Upper lobe of right lung (tissue), 1 donor: ENCODE results near the gene LINS1. TPM values are rescaled to one million over a fixed set of nuclear protein-coding genes. Genes with fewer than 3 reads are reported as not detected.

Experiments used
- ATAC-seq: fragments of 200-7000 bp; cut with Tn5 transposase; one replicate; pipeline ENCODE4 v1.9.1; 2020; ENCODE audit warnings: mild to moderate bottlenecking, moderate library complexity
- DNase-seq: peaks from one replicate; pipeline ENCODE4 v3.0.0-alpha.2; 2020
- H3K27ac ChIP-seq: fragments of 200-600 bp; one replicate; pipeline ENCODE4 v1.8.0; 2022
- H3K27me3 ChIP-seq: fragments of 200-600 bp; one replicate; pipeline ENCODE4 v1.8.0; 2022; ENCODE audit warnings: mild to moderate bottlenecking
- H3K36me3 ChIP-seq: fragments of 200-600 bp; one replicate; pipeline ENCODE4 v1.8.0; 2022
- H3K4me1 ChIP-seq: fragments of 200-600 bp; one replicate; pipeline ENCODE4 v1.8.0; 2022
- H3K4me3 ChIP-seq: fragments of 200-600 bp; one replicate; pipeline ENCODE4 v1.8.0; 2022; ENCODE audit warnings: mild to moderate bottlenecking
- H3K9me3 ChIP-seq: fragments of 200-600 bp; one replicate; pipeline ENCODE4 v1.8.0; 2022
- intact Hi-C: fragments of 100-400 bp; cut with DNase I; formaldehyde crosslinking; loops from one replicate; pipeline ENCODE4 v1.11.0; 2022
- total RNA-seq: library from RNA; stranded (reverse); fragmentation: NEBNext Ultra II Directional; extraction: Animal tissue kit (Norgen Biotek cat#: 25700); gene quantifications from one replicate; pipeline ENCODE4 v1.2.1, GENCODE V29; 2021
- TF ChIP-seq, protein P1 (sequence below): fragments of 200-600 bp; IDR thresholded peaks from one replicate; pipeline ENCODE4 v1.8.0; 2022; ENCODE audit warnings: antibody characterized with exemption
- donor health status: DM: no; HTN: yes; CAD: no; lungs with severe emphysema.

The LINS1 gene
- total RNA-seq, 1 donor from 2014 or later, result 18.6 TPM

- ATAC-seq (peak; percentile 3), DNase-seq (no peak)
- H3K4me3 ChIP-seq, result peak overlapping the region; percentile 88
- H3K27me3 ChIP-seq, result no peaks in the 10 kb centered on the region
- TF ChIP-seq, protein P1, sequence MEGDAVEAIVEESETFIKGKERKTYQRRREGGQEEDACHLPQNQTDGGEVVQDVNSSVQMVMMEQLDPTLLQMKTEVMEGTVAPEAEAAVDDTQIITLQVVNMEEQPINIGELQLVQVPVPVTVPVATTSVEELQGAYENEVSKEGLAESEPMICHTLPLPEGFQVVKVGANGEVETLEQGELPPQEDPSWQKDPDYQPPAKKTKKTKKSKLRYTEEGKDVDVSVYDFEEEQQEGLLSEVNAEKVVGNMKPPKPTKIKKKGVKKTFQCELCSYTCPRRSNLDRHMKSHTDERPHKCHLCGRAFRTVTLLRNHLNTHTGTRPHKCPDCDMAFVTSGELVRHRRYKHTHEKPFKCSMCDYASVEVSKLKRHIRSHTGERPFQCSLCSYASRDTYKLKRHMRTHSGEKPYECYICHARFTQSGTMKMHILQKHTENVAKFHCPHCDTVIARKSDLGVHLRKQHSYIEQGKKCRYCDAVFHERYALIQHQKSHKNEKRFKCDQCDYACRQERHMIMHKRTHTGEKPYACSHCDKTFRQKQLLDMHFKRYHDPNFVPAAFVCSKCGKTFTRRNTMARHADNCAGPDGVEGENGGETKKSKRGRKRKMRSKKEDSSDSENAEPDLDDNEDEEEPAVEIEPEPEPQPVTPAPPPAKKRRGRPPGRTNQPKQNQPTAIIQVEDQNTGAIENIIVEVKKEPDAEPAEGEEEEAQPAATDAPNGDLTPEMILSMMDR, result no peak
- intact Hi-C loops, result no loop called here
- peak overlapping the region; percentile 88 for H3K27ac ChIP-seq
- H3K36me3 ChIP-seq, result peaks cover 14% of the 10 kb centered on the region
- peaks cover 30% of the 10 kb centered on the region for H3K4me1 ChIP-seq
- no peaks in the 10 kb centered on the region for H3K9me3 ChIP-seq
These were observed 344 bp downstream of the LINS1 start for GRCh38 chr15:100601617-100602063.

DNA sequence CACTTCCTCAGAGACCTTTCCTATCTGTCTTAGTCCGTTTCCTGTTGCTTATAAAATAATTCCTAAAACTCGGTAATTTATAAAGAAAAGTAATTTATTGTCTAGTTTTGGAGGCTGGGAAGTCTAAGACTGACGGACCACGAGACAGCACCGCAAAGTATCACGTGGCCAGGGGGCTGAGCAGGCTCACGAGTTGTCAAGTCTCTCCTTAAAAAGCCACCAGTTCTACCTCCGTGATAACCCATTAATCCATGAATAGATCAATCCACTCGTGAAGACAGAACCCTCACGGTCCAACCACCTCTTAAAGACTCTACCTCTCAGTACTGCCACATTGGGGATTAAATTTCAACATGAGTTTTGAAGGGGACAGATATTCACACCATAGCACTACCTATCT lies 821 bp downstream of the LINS1 start:
- DNase-seq (peak; percentile 66), ATAC-seq (no peak)
- TF ChIP-seq, protein P1, result no peak
- intact Hi-C loops, result no loop called here
- H3K4me3 ChIP-seq, result peak overlapping the region; percentile 88
- no peaks in the 10 kb centered on the region for H3K27me3 ChIP-seq
- peak overlapping the region; percentile 88 for H3K27ac ChIP-seq
- peaks cover 14% of the 10 kb centered on the region for H3K36me3 ChIP-seq
- H3K4me1 ChIP-seq, result peaks cover 32% of the 10 kb centered on the region
- no peaks in the 10 kb centered on the region for H3K9me3 ChIP-seq

- ATAC-seq (no peak), DNase-seq (no peak)
- Histone ChIP-seq H3K4me3 (no peak overlapping the region), H3K36me3 (no peaks in the 10 kb centered on the region), H3K27me3 (no peaks in the 10 kb centered on the region), H3K9me3 (no peaks in the 10 kb centered on the region), H3K27ac (no peak overlapping the region), H3K4me1 (peaks cover 18% of the 10 kb centered on the region)
- intact Hi-C loops, result no loop called here
- TF ChIP-seq, protein P1, result no peak
These were observed 3.3 kb downstream of the LINS1 start for GRCh38 chr15:100598655-100599054.

- no peaks in the 10 kb centered on the region for H3K27me3 ChIP-seq
- no peaks in the 10 kb centered on the region for H3K36me3 ChIP-seq
- H3K27ac ChIP-seq, result no peak overlapping the region
- TF ChIP-seq, protein P1, result no peak
- H3K4me3 ChIP-seq, result no peak overlapping the region
- no peak for ATAC-seq
- peaks cover 17% of the 10 kb centered on the region for H3K4me1 ChIP-seq
- no peaks in the 10 kb centered on the region for H3K9me3 ChIP-seq
- intact Hi-C loops, result no loop called here
- DNase-seq, result no peak
These were observed 4.1 kb downstream of the LINS1 start for GRCh38 chr15:100597862-100598261.

GRCh38 chr15:100596792-100597191 lies 5.2 kb downstream of the LINS1 start:
- peak; percentile 70 for ATAC-seq
- H3K4me3 ChIP-seq, result no peak overlapping the region
- no peaks in the 10 kb centered on the region for H3K9me3 ChIP-seq
- intact Hi-C loops, result no loop called here
- TF ChIP-seq, protein P1, result no peak
- no peaks in the 10 kb centered on the region for H3K36me3 ChIP-seq
- no peak for DNase-seq
- peaks cover 17% of the 10 kb centered on the region for H3K4me1 ChIP-seq
- H3K27me3 ChIP-seq, result no peaks in the 10 kb centered on the region
- peak overlapping the region; percentile 31 for H3K27ac ChIP-seq

- Histone ChIP-seq H3K27ac (peak overlapping the region; percentile 31), H3K4me3 (no peak overlapping the region), H3K9me3 (no peaks in the 10 kb centered on the region), H3K27me3 (no peaks in the 10 kb centered on the region), H3K4me1 (peaks cover 12% of the 10 kb centered on the region), H3K36me3 (no peaks in the 10 kb centered on the region)
- TF ChIP-seq, protein P1, result no peak
- ATAC-seq (no peak), DNase-seq (no peak)
- intact Hi-C loops, result no loop called here
These were observed 6.0 kb downstream of the LINS1 start for GRCh38 chr15:100595964-100596363.
